ENCODE data around the gene AUTS2. TPM values are rescaled to one million over a fixed set of nuclear protein-coding genes. Genes with fewer than 3 reads are reported as not detected.

The AUTS2 gene
- total RNA-seq, 5 donors from 2014 or later (not counting 1 experiment from before 2014, with no cell fraction given), result 10.6 to 66.2 (median 37.6) TPM

DNA sequence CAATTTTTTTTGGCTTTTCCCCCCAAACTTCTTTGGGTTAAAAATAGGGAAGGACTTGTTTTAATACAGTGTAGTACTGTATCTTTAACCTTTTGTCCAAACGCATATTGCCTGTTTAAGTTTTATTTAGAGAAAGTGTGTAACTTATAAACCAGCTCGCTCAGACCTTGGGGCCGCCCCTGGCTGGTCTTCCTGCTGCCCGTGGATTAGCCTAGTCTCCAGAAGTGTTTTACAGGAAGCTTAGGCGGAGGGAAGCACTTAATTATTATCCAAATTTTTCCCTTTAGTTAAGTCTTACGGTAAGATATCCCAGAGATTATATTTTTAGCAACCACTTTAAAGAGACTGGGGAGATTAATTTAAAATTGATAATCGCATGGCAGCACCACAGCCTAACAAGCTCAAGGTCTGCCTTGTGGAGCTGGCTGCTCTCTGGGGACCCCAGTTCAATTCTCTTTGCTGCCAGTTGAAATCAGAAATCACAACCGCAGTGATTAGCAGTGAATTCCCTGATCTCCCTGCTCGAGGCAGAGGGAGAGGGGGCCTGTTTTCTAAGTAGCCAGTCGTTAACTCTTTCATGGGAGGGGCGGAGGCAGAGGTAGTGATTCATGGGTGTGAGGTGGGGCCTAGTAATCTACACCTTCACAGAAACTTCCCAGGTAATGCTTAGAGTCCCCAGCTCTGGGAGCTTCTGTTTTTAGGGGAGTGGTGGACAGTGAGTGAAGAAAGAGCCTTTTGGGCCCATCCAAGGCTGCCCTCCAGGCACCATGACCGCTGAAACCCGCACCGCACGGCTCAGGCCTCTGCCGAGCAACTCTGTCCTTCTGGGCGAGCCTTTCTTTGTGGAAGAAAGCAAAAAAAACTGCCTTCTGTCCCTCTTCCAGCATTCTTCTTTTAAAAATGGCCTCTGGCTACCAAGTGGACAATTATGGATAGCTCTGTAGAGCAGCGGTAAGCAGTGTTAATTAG lies 984.9 kb downstream of the AUTS2 start:
- Mint-ChIP-seq H3K9me3 (peaks cover 0 to 3% (median 0%) of the 10 kb centered on the region in 3 donors), H3K4me3 (no peak overlapping the region), H3K27ac (no peak overlapping the region), H3K27me3 (no peaks in the 10 kb centered on the region), H3K4me1 (peaks cover 0 to 5% (median 0%) of the 10 kb centered on the region in 3 donors), H3K36me3 (no peaks in the 10 kb centered on the region)
- H3K9me3 ChIP-seq, result no peaks in the 10 kb centered on the region
- ATAC-seq (replicated peaks in 1 of 4), result no peak
- H3K27ac ChIP-seq (ENCODE audit: low read length), result no peak overlapping the region
- CTCF ChIA-PET, result interaction anchor here in 1 of 2 donors (0.6 kb wide), 1 partner anchor 214 kb away, joined by 3 read pairs; no protein-coding TSS in a partner anchor
- 90% methylated on average over 2 of the region's 18 CpGs for WGBS (ENCODE audit: insufficient coverage)
- no peaks in the 10 kb centered on the region for H3K4me1 ChIP-seq (ENCODE audit: control insufficient read depth in 1 of 2, extremely low read depth in 1 of 2, insufficient read depth in 2 of 2, low read length in 2 of 2)
- H3K36me3 ChIP-seq (ENCODE audit: control insufficient read depth in 2 of 2, extremely low read depth in 1 of 2, insufficient read depth in 1 of 2, low read length in 1 of 2), result no peaks in the 10 kb centered on the region
- H3K27me3 ChIP-seq (replicated peaks in 1 of 2; ENCODE audit: control insufficient read depth in 2 of 2, extremely low read depth in 1 of 2, insufficient read depth in 2 of 2, low read length in 1 of 2), result no peaks in the 10 kb centered on the region
- POLR2A ChIA-PET, result interaction anchor here in 1 of 2 donors (0.7 kb wide), 1 partner anchor 54 kb away, joined by 3 read pairs; no protein-coding TSS in a partner anchor
- no peak for DNase-seq
- no peak overlapping the region for H3K4me3 ChIP-seq (ENCODE audit: control insufficient read depth in 1 of 2, extremely low read depth in 1 of 2, low read length in 1 of 2)

- Mint-ChIP-seq H3K27ac (no peak overlapping the region), H3K4me1 (peaks cover 0 to 5% (median 0%) of the 10 kb centered on the region in 3 donors), H3K36me3 (no peaks in the 10 kb centered on the region), H3K4me3 (no peak overlapping the region), H3K27me3 (no peaks in the 10 kb centered on the region), H3K9me3 (no peaks in the 10 kb centered on the region)
- no peak overlapping the region for H3K4me3 ChIP-seq (ENCODE audit: control insufficient read depth in 1 of 2, extremely low read depth in 1 of 2, low read length in 1 of 2)
- no peaks in the 10 kb centered on the region for H3K4me1 ChIP-seq (ENCODE audit: control insufficient read depth in 1 of 2, extremely low read depth in 1 of 2, insufficient read depth in 2 of 2, low read length in 2 of 2)
- DNase-seq (no peak), ATAC-seq (replicated peaks in 1 of 4) (no peak)
- POLR2A ChIA-PET, result no interaction called here
- no peaks in the 10 kb centered on the region for H3K9me3 ChIP-seq
- no peaks in the 10 kb centered on the region for H3K36me3 ChIP-seq (ENCODE audit: control insufficient read depth in 2 of 2, extremely low read depth in 1 of 2, insufficient read depth in 1 of 2, low read length in 1 of 2)
- H3K27me3 ChIP-seq (replicated peaks in 1 of 2; ENCODE audit: control insufficient read depth in 2 of 2, extremely low read depth in 1 of 2, insufficient read depth in 2 of 2, low read length in 1 of 2), result no peaks in the 10 kb centered on the region
- no peak overlapping the region for H3K27ac ChIP-seq (ENCODE audit: low read length)
- WGBS (ENCODE audit: insufficient coverage), result 95% methylated on average over 12 of the region's 16 CpGs
- CTCF ChIA-PET, result interaction anchor here in 1 of 2 donors (0.6 kb wide), 2 partner anchors 21 to 213 kb away, joined by 3 to 6 read pairs; no protein-coding TSS in a partner anchor
Measured at GRCh38 chr7:70583965-70584883, 985.9 kb downstream of the AUTS2 start.

DNA sequence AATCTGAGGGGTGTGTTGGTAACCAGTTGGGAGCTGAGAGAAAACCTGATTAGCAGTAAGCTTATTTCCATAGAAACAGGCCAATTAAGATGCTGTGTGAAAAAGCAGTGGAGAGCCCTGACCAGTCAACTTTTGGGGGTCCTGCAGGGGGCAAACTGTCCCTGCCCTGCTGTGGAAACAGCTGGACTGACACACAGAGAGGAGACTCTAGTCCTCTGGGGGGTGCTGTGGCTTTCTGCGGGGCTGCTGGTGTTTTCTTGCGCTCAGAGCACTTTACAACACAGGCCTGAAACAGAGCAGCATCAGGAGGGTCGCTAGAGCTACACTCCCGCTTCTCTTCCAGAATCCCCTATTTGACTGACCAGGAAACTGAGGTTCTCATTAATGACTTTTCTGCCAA lies 986.8 kb downstream of the AUTS2 start:
- no peak overlapping the region for H3K27ac Mint-ChIP-seq
- H3K4me1 Mint-ChIP-seq, result peaks cover 0 to 5% (median 0%) of the 10 kb centered on the region in 3 donors
- no peak overlapping the region for H3K4me3 Mint-ChIP-seq
- no peak overlapping the region for H3K4me3 ChIP-seq (ENCODE audit: control insufficient read depth in 1 of 2, extremely low read depth in 1 of 2, low read length in 1 of 2)
- H3K9me3 Mint-ChIP-seq, result no peaks in the 10 kb centered on the region
- no peaks in the 10 kb centered on the region for H3K9me3 ChIP-seq
- H3K27me3 Mint-ChIP-seq, result no peaks in the 10 kb centered on the region
- H3K27me3 ChIP-seq (replicated peaks in 1 of 2; ENCODE audit: control insufficient read depth in 2 of 2, extremely low read depth in 1 of 2, insufficient read depth in 2 of 2, low read length in 1 of 2), result no peaks in the 10 kb centered on the region
- no peak overlapping the region for H3K27ac ChIP-seq (ENCODE audit: low read length)
- H3K36me3 ChIP-seq (ENCODE audit: control insufficient read depth in 2 of 2, extremely low read depth in 1 of 2, insufficient read depth in 1 of 2, low read length in 1 of 2), result no peaks in the 10 kb centered on the region
- ATAC-seq (replicated peaks in 1 of 4) (no peak), DNase-seq (peak in 2 of 35 experiments; percentile 4 to 27)
- CTCF ChIA-PET, result no interaction called here
- no peaks in the 10 kb centered on the region for H3K4me1 ChIP-seq (ENCODE audit: control insufficient read depth in 1 of 2, extremely low read depth in 1 of 2, insufficient read depth in 2 of 2, low read length in 2 of 2)
- POLR2A ChIA-PET, result no interaction called here
- WGBS (ENCODE audit: insufficient coverage), result 96% methylated on average over 4 of the region's 4 CpGs
- H3K36me3 Mint-ChIP-seq, result no peaks in the 10 kb centered on the region

DNA sequence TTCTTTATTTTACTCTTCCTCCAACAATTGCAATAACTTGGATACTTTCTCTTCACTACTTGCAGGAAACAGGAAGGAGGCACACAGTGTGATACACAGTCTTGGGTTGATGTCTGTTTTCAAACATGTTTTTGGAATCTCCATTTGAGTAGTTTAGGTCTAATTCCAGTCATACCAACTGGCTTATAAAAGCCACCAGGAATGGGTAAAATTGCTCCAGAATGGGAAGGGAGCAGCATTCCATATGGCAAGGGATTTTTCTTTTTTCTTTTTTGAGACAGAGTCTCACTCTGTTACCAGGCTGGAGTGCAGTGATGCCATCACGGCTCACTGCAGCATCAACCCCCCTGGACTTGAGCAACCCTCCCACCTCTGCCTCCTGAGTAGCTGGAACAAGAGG lies 988.5 kb downstream of the AUTS2 start:
- DNase-seq (no peak), ATAC-seq (replicated peaks in 1 of 4) (no peak)
- no peak overlapping the region for H3K4me3 Mint-ChIP-seq

GRCh38 chr7:70587739-70588138 lies 989.5 kb downstream of the AUTS2 start:
- peak in 1 of 35 experiments; percentile 4 for DNase-seq
- H3K27me3 ChIP-seq (replicated peaks in 1 of 2; ENCODE audit: control insufficient read depth in 2 of 2, extremely low read depth in 1 of 2, insufficient read depth in 2 of 2, low read length in 1 of 2), result no peaks in the 10 kb centered on the region
- no peaks in the 10 kb centered on the region for H3K4me1 ChIP-seq (ENCODE audit: control insufficient read depth in 1 of 2, extremely low read depth in 1 of 2, insufficient read depth in 2 of 2, low read length in 2 of 2)
- H3K36me3 ChIP-seq (ENCODE audit: control insufficient read depth in 2 of 2, extremely low read depth in 1 of 2, insufficient read depth in 1 of 2, low read length in 1 of 2), result no peaks in the 10 kb centered on the region
- Mint-ChIP-seq H3K4me1 (peaks cover 0 to 5% (median 0%) of the 10 kb centered on the region in 3 donors), H3K27ac (no peak overlapping the region), H3K9me3 (no peaks in the 10 kb centered on the region), H3K4me3 (no peak overlapping the region), H3K27me3 (no peaks in the 10 kb centered on the region), H3K36me3 (no peaks in the 10 kb centered on the region)
- ATAC-seq (replicated peaks in 1 of 4), result peak in 1 of 4 experiments; percentile 23
- WGBS (ENCODE audit: insufficient coverage), result 60% methylated on average over 2 of the region's 4 CpGs
- no peaks in the 10 kb centered on the region for H3K9me3 ChIP-seq
- no peak overlapping the region for H3K4me3 ChIP-seq (ENCODE audit: control insufficient read depth in 1 of 2, extremely low read depth in 1 of 2, low read length in 1 of 2)
- no peak overlapping the region for H3K27ac ChIP-seq (ENCODE audit: low read length)
- ChIA-PET POLR2A (no interaction called here), CTCF (no interaction called here)

More for the DNA sequence above, 988.5 kb downstream of the AUTS2 start:
- H3K9me3 ChIP-seq, result no peaks in the 10 kb centered on the region
- no peaks in the 10 kb centered on the region for H3K27me3 ChIP-seq (replicated peaks in 1 of 2; ENCODE audit: control insufficient read depth in 2 of 2, extremely low read depth in 1 of 2, insufficient read depth in 2 of 2, low read length in 1 of 2)
- no peaks in the 10 kb centered on the region for H3K4me1 ChIP-seq (ENCODE audit: control insufficient read depth in 1 of 2, extremely low read depth in 1 of 2, insufficient read depth in 2 of 2, low read length in 2 of 2)
- whole genome bisulfite sequencing (ENCODE audit: insufficient coverage), result no CpG with 5 or more reads among the region's 1 CpG
- H3K27ac ChIP-seq (ENCODE audit: low read length), result no peak overlapping the region
- no peak overlapping the region for H3K4me3 ChIP-seq (ENCODE audit: control insufficient read depth in 1 of 2, extremely low read depth in 1 of 2, low read length in 1 of 2)
- Mint-ChIP-seq H3K9me3 (no peaks in the 10 kb centered on the region), H3K4me1 (peaks cover 0 to 5% (median 0%) of the 10 kb centered on the region in 3 donors), H3K27ac (no peak overlapping the region), H3K27me3 (no peaks in the 10 kb centered on the region), H3K36me3 (no peaks in the 10 kb centered on the region)
- ChIA-PET CTCF (no interaction called here), POLR2A (no interaction called here)
- H3K36me3 ChIP-seq (ENCODE audit: control insufficient read depth in 2 of 2, extremely low read depth in 1 of 2, insufficient read depth in 1 of 2, low read length in 1 of 2), result no peaks in the 10 kb centered on the region

Measured in T-cell (primary cell).